ENCODE measurements around the gene SLC1A2.

Gene SLC1A2

DNA sequence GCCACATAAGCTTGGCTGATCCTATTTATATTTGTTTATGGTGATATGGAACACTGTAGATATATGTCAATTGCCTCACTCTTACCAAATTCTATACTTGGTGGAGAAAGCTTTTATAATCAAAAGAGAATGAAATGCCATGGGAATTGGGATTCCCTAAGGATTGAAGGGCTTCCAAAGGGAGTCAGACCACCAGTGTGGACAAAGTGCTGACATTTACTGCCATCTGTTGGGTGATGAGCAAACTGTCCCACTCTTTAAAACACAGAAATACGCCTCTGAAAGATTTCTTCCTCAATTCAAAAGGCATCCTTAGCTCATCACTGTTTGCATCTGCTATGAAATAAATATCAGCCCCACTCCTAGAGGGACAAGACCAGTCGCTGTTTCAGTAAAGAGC, 7.1 kb downstream of the SLC1A2 start:
- DNase-seq, result no peak

DNA sequence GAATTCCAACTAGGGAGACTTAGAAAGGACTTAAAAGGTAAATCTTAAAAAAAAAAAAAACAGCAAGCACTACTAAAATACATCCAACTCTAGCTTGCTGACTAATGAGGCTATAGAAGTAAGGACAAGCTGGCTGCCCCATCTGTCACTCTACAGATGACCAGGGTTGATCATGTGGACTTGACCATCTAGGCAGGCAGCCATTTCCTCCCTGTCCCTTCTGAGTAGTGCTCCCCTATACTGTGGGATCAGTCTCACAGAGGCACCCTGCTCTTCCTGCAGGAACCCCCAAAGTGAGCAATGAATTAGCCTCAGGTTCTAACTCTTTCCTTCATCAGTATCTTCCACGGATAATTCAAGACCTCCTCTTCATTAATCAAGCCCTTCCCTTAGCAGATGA, 12.3 kb downstream of the SLC1A2 start:
- DNase-seq, result no peak

GRCh38 chr11:35404388-35404775, 15.0 kb downstream of the SLC1A2 start:
- DNase-seq, result peak; percentile 11

DNA sequence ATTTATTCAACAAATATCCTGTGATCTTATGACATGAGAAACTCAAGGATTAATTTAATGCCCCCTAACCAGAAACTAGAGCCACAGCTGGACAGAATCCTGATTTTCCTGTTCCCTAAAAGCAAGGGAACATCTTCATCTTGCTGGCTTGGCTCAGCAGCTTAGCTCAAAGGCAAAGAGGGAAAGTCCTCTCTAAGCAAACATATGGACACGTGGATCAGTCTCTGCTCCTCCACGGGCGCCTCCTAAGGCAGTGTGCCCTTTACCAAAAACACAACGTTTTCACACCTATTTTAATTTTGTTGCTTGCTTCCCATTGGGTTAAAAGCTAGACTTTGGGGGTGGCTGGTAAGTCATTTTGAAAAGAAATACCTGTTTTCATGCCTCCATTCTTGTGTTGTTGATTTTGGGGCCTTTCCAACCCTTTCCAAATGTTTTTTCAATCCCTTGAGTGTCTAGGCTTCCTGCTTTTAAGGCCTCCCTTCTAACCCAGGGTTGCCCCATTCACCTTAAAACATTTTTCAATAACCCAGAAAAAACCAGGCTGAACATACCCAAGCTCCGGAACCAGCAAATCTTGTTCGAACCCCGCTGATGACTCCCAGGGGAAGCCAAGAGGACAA, 15.5 kb downstream of the SLC1A2 start:
- no peak for DNase-seq

DNA sequence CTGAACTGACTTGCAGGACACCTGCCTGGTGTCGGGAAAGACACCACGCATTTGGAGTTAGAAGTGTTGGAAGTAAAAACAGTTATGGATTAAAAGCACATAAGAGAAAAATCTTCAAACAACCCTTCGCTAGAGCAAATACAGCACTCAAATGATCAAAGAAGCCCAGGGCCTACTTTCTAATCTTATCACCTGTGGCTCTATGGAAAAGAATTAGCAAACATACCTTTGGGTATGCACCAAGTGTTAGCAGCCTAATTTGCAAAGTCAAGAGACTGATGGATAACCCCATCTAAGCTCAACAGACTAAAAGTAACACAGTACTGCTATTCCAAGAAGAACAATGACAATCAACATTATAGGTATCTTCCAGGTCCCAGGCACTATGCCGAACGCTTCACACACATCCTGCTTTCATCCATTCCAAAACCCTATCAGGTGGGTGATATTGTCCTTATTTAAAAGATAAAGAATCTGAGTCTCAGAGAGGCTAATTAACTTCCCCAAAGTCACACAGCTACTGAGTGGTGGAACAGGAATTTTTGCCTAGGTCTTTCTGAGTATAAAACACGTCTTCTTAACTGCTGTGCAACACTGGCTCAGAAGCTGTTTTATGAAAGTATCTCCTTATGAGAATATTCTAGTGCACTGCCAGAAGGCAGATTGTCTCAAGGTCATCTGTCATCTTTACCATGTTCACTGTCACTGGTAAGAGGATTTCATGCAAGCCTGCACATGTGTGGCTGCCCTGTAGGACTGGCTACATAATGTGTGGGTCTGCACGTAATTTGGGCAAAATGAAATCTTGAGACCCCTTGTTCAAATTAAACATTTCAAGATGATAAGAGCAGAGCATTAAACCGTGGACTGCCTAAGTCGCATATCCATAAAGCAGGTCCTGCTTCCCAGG, 16.4 kb downstream of the SLC1A2 start:
- no peak for DNase-seq

- DNase-seq, result no peak
Measured at GRCh38 chr11:35398881-35399280, 20.5 kb downstream of the SLC1A2 start.

DNA sequence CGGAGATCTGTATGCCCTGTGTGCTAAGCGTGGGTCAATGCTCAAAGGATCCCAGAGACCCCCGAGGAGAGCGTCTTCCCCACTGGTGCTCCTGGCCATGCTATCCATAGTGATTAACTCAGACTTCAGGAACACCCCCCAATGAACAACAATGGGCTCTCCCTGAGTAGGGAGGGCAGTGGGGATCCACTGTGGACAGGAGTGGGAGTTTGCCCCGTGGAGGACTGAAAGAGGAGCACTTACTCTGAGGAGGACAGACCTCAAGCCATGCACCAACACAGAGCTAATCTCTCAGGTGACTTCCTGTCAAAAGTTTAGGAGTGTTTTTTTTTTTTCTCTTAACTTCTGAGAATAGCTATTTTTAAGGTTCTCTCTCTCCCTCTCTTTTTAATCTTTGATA, 24.4 kb downstream of the SLC1A2 start:
- no peak for DNase-seq

DNA sequence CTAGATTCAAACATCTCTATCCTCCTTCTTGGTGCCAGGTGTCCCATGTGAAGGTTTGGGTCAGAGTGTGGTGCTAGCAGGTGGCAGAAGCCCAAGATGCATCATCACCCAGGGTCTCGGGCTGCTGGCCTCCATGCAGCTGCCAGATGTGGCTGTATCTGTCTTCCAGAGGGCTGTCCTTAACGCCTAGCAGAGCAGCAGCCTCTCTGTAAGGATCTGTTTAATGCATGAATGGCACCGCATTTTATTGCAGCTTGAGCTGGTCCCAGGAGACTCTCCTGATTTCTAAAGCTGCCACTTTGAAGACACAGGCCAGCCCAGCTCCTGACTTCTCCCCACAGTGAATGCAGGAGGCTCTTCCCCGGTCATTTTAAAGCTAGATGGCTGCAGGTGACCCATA, 26.3 kb downstream of the SLC1A2 start:
- DNase-seq, result no peak

- peak; percentile 87 for DNase-seq
Measured at GRCh38 chr11:35391922-35392688, 27.3 kb downstream of the SLC1A2 start.

DNA sequence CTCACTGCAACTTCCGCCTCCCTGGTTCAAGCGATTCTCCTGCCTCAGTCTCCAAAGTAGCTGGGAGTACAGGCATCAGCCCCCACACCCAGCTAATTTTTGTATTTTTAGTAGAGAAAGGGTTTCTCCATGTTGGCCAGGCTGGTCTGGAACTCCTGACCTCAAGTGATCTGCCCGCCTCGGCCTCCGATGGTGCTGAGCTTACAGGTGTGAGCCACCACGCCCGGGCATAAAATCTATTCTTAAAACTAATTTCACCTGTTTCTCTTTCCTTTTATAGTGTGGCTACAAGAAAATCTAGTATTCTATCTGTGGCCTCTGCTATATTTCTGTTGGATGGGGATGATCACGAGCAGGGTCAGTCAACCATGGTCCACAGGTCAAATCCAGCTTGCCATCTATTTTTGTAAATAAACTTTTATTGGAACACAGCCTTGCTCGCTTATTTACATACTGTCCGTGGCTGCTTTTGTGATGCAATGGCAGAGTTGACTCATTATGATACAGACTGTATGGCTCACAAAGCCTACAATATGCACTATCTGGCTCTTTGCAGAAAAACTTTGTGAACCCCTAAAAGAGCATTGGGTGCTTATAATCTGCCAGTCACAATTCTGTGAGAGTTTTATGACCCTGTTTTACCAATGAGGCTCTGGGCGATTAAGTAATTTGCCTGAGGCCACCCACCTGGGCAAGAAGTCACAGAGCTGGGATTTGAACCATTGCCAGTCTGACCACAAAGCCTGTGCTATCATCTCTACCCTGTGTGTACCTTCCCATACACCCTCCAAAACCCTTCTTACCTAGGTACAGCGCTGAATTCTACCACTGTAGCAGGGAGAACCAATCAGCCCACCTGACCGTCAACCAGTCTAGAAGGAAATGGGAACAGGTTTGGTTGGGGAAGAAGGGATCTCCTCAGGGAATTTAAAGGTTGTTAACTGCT, 28.3 kb downstream of the SLC1A2 start:
- DNase-seq, result peak; percentile 76

DNA sequence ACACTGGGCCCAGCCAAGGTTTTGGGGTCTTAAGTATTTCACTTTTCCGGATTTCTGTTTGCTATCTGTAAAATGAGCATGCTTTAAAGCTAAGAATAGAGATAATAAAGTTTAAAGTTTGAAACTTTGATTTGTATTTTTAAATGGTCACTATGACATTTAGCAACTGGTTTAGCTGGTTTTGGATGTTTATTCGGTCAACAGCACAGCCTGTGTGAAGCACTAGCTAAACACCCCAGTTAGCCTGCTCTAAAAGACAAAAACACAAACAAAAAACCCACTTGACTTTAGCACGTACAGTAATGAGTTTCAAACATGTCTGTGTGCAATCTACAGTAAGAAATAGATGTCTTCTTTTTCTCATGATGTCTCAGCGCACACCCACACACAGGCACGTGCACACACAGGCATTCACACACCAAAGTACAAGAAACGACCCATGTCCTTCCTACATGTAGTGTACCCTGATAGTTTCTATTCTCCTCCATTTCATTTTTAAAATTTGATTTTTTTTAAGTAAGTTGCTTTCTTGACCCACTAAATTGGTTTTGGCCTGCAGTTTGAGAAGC, 29.4 kb downstream of the SLC1A2 start:
- DNase-seq, result peak; percentile 21

GRCh38 chr11:35389112-35389511, 30.2 kb downstream of the SLC1A2 start:
- no peak for DNase-seq

DNA sequence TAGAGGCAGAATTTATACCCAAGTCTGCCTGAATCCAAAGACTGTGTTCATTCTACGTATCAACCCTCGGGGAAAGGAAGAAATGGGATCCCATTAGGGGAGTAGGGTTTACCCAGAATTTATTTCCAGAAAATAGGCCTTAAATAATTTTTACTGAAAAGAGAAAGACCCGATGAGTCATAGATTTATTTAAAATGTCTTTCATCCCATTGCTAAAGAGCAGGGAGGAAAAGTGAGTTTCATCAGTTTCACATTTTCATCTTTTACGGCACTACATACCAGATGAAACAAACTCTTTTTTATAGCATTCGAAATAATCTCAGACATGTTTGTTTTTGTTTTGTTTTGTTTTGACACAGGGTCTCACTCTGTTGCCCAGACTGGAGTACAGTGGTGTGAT, 31.3 kb downstream of the SLC1A2 start:
- no peak for DNase-seq

DNA sequence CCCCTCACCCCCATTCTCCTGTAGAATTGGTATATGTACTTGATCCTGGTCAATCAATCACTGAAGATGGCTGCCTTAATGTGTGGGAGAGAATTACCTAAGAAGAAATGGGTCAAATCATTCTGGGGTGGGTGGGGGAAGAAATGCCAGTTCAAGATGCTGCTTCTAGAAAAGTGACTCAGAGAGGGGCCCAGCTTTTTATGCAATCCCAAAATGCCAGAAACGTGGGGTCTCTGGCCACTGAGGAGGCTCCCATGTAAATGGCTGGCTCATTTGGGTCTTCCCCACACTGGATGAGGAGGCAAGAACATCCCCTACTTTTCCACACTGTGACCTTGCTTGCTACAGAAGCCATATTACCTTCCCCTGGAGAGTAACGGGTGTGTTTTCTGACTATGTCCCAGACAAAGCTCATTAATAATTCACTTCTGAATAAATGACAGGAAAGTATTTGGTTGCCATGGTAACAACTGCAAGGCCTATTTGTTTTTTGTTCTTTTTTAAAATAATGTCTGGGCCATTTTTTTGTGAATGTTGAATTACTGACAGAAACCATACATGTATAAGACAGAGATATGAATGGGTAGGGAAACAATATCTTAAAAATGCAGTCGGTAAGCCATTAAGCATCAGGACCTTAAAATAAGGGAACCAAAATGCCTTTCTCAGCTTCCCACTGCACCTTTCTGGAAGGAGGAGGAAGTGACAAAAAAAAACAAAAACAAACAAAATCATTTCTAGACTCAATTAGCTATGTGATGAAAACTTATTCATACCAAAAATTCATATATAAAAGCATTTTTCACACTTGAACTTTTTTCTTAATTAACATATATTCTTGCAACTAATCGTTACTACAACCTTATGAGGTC, 32.0 kb downstream of the SLC1A2 start:
- no peak for DNase-seq

DNA sequence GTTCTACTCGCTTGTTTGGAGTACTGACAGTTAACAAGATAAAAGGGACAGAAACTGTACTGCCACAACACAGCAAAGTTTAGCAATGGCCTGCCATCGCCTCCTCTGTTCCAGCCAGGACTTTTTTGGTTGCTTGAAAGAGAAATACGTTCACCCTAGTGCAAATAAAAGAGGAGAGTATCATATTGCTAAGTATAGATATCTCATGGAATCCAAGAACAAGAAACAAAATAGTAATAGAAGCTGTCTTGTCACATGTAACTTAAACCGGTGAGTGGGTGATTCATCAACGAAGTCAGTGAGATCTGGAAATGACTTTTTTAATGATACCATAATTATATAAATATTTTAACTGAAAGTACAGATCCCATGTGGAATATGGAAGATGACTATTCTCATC, 35.4 kb downstream of the SLC1A2 start:
- no peak for DNase-seq

GRCh38 chr11:35381709-35382322, 37.5 kb downstream of the SLC1A2 start:
- DNase-seq, result no peak

- DNase-seq, result no peak
Measured at GRCh38 chr11:35380603-35381002, 38.8 kb downstream of the SLC1A2 start.

DNA sequence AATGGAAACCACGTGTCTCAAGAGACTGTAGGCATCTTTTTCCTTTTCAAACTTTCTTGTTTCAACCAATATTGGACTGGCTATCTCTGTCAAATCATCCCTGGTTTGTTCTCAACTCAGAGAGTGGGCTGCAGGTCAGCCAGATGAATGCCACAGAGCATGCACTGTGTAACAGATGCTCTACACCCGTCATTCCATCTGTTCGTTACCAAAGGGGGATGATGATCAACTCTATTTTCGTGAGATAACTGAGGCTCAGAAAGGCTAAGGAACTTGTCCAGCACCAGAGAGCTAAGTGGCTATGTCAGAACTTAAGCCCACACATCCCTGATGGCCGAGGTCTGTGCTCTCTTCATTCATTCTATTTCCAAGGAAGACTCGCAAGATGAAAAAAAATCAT, 42.1 kb downstream of the SLC1A2 start:
- no peak for DNase-seq

GRCh38 chr11:35376613-35377012, 42.7 kb downstream of the SLC1A2 start:
- DNase-seq, result no peak

DNA sequence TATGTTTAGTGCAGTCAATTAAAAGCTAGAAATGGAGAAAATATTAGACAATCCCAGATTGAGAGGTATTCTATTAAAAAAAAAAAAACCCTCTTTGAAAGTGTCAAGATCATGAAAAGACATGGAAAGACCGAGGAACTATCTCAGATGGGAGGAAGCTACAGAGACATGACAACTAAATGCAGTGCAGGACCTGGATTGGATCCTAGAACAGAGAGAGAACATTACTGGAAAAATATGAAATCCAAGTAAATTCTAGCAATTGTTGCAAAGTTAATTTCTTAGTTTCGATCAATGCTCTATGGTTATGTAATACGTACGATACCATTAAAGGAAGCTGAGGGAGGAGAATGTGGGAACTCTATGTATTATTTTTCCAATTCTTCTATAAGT, 43.2 kb downstream of the SLC1A2 start:
- no peak for DNase-seq
